ENCODE data around the gene ABHD15.
A peak's percentile ranks its signal among the peaks of the same experiment; 100 is the strongest.

Gene ABHD15

GRCh38 chr17:29569245-29569950 lies 2.6 kb upstream of the ABHD15 start:
- Histone ChIP-seq H3K4me3 (peak overlapping the region; percentile 91), H3K27ac (peak overlapping the region; percentile 57 to 98)
- DNase-seq (ENCODE audit: low spot score) = peak; percentile 76
- TF ChIP-seq CTCF (IDR thresholded peaks at IDR 0.05) = no peak

GRCh38 chr17:29568331-29569244 lies 1.8 kb upstream of the ABHD15 start, which contains the start of gene TP53I13:
TSS of gene TP53I13 (plus strand) at chr17:29568701. CDS start at chr17:29568759, 58 bp downstream.
- DNase-seq (ENCODE audit: low spot score) = peak; percentile 83
- no peak for TF ChIP-seq CTCF (IDR thresholded peaks at IDR 0.05)

GRCh38 chr17:29567554-29568330 lies 905 bp upstream of the ABHD15 start:
- H3K27ac ChIP-seq = peak overlapping the region; percentile 51 to 98
- peak; percentile 87 for DNase-seq (ENCODE audit: low spot score)
- TF ChIP-seq CTCF (IDR thresholded peaks at IDR 0.05) = peak; percentile 31
- H3K4me3 ChIP-seq = peak overlapping the region; percentile 91

More at GRCh38 chr17:29568331-29569244, 1.8 kb upstream of the ABHD15 start, which contains the start of gene TP53I13:
- Histone ChIP-seq H3K27ac (peak within 1 kb of the TSS; percentile 57 to 98), H3K4me3 (peak within 1 kb of the TSS; percentile 91)

- H3K4me3 ChIP-seq = peak overlapping the region; percentile 91
- TF ChIP-seq CTCF (IDR thresholded peaks at IDR 0.05) = no peak
- peak overlapping the region; percentile 51 to 98 for H3K27ac ChIP-seq
- DNase-seq (ENCODE audit: low spot score) = no peak
Measured at GRCh38 chr17:29567304-29567553, 392 bp upstream of the ABHD15 start.

GRCh38 chr17:29565643-29566472 lies 979 bp downstream of the ABHD15 start:
- TF ChIP-seq CTCF (IDR thresholded peaks at IDR 0.05) = no peak
- DNase-seq (ENCODE audit: low spot score) = peak; percentile 74
- H3K27ac ChIP-seq = peak overlapping the region; percentile 3 to 98
- H3K4me3 ChIP-seq = peak overlapping the region; percentile 91

- H3K4me3 ChIP-seq = no peak overlapping the region
- no peak overlapping the region for H3K27ac ChIP-seq
- no peak for DNase-seq (ENCODE audit: low spot score)
- TF ChIP-seq CTCF (IDR thresholded peaks at IDR 0.05) = no peak
Measured at GRCh38 chr17:29563816-29564215, 3.0 kb downstream of the ABHD15 start.

All from coronary artery (tissue), 2 donors.